ENCODE data around the gene ZNF791. TPM values are rescaled to one million over a fixed set of nuclear protein-coding genes. Genes with fewer than 3 reads are reported as not detected.

Gene ZNF791
- total and polyA plus RNA-seq, 2 donors (not counting 1 experiment from before 2014, with no cell fraction given) = 11.4 to 12.2 TPM

- Histone ChIP-seq H3K9ac (ENCODE audit: insufficient read depth, low read length) (no peak overlapping the region), H3K27me3 (ENCODE audit: control insufficient read depth, insufficient read depth, low read length) (no peaks in the 10 kb centered on the region), H4K20me1 (ENCODE audit: control insufficient read depth, extremely low read depth, insufficient read depth, low read length) (no peaks in the 10 kb centered on the region), H3K4me3 (replicated peaks in 1 of 4; ENCODE audit: control extremely low read depth in 1 of 4, insufficient read depth in 1 of 4, low read depth in 3 of 4, low read length in 4 of 4) (no peak overlapping the region), H3K4me2 (ENCODE audit: extremely low read depth, insufficient read depth, low read length) (no peak overlapping the region), H2AFZ (ENCODE audit: low read length) (no peak overlapping the region), H3K36me3 (ENCODE audit: control insufficient read depth, insufficient read depth, low read length) (peaks cover 13% of the 10 kb centered on the region), H3K79me2 (ENCODE audit: control insufficient read depth, insufficient read depth, low read length) (peaks cover 2% of the 10 kb centered on the region), H3K27ac (ENCODE audit: insufficient read depth, low read length) (no peak overlapping the region), H3K4me1 (ENCODE audit: control insufficient read depth, extremely low read depth, insufficient read depth, low read length) (no peaks in the 10 kb centered on the region), H3K9me3 (ENCODE audit: control insufficient read depth, insufficient read depth, low read depth, low read length) (peaks cover 6% of the 10 kb centered on the region)
- DNase-seq (ENCODE audit: low read depth in 2 of 2) = no peak
- TF ChIP-seq EZH2 (IDR thresholded peaks at IDR 0.05; ENCODE audit: low read length, missing control alignments) (no peak), CTCF (conservative IDR thresholded peaks at IDR 0.05 in 1 of 2, IDR thresholded peaks at IDR 0.05 in 1 of 2; ENCODE audit: low read depth in 1 of 2, low read length in 2 of 2) (no peak)
Measured at GRCh38 chr19:12626958-12627357, 16.2 kb downstream of the ZNF791 start.

GRCh38 chr19:12628040-12629022 lies 17.6 kb downstream of the ZNF791 start:
- no peak overlapping the region for H3K27ac ChIP-seq (ENCODE audit: insufficient read depth, low read length)
- no peak for TF ChIP-seq CTCF (conservative IDR thresholded peaks at IDR 0.05 in 1 of 2, IDR thresholded peaks at IDR 0.05 in 1 of 2; ENCODE audit: low read depth in 1 of 2, low read length in 2 of 2)
- peaks cover 2% of the 10 kb centered on the region for H3K79me2 ChIP-seq (ENCODE audit: control insufficient read depth, insufficient read depth, low read length)
- no peak overlapping the region for H3K9ac ChIP-seq (ENCODE audit: insufficient read depth, low read length)
- peaks cover 13% of the 10 kb centered on the region for H3K36me3 ChIP-seq (ENCODE audit: control insufficient read depth, insufficient read depth, low read length)
- no peaks in the 10 kb centered on the region for H4K20me1 ChIP-seq (ENCODE audit: control insufficient read depth, extremely low read depth, insufficient read depth, low read length)
- H3K27me3 ChIP-seq (ENCODE audit: control insufficient read depth, insufficient read depth, low read length) = no peaks in the 10 kb centered on the region
- peaks cover 6% of the 10 kb centered on the region for H3K9me3 ChIP-seq (ENCODE audit: control insufficient read depth, insufficient read depth, low read depth, low read length)
- no peak overlapping the region for H3K4me2 ChIP-seq (ENCODE audit: extremely low read depth, insufficient read depth, low read length)
- H2AFZ ChIP-seq (ENCODE audit: low read length) = no peak overlapping the region
- no peak overlapping the region for H3K4me3 ChIP-seq (replicated peaks in 1 of 4; ENCODE audit: control extremely low read depth in 1 of 4, insufficient read depth in 1 of 4, low read depth in 3 of 4, low read length in 4 of 4)
- DNase-seq (ENCODE audit: low read depth in 2 of 2) = peak; percentile 40 to 49
- no peaks in the 10 kb centered on the region for H3K4me1 ChIP-seq (ENCODE audit: control insufficient read depth, extremely low read depth, insufficient read depth, low read length)

GRCh38 chr19:12629215-12629614 lies 18.5 kb downstream of the ZNF791 start:
- no peak overlapping the region for H2AFZ ChIP-seq (ENCODE audit: low read length)
- DNase-seq (ENCODE audit: low read depth in 2 of 2) = no peak
- no peaks in the 10 kb centered on the region for H3K79me2 ChIP-seq (ENCODE audit: control insufficient read depth, insufficient read depth, low read length)
- H3K27ac ChIP-seq (ENCODE audit: insufficient read depth, low read length) = no peak overlapping the region
- TF ChIP-seq CTCF (conservative IDR thresholded peaks at IDR 0.05 in 1 of 2, IDR thresholded peaks at IDR 0.05 in 1 of 2; ENCODE audit: low read depth in 1 of 2, low read length in 2 of 2) = no peak
- TF ChIP-seq EZH2 (IDR thresholded peaks at IDR 0.05; ENCODE audit: low read length, missing control alignments) = no peak
- peaks cover 13% of the 10 kb centered on the region for H3K36me3 ChIP-seq (ENCODE audit: control insufficient read depth, insufficient read depth, low read length)
- H3K9ac ChIP-seq (ENCODE audit: insufficient read depth, low read length) = no peak overlapping the region
- no peaks in the 10 kb centered on the region for H4K20me1 ChIP-seq (ENCODE audit: control insufficient read depth, extremely low read depth, insufficient read depth, low read length)
- no peaks in the 10 kb centered on the region for H3K27me3 ChIP-seq (ENCODE audit: control insufficient read depth, insufficient read depth, low read length)
- peaks cover 6% of the 10 kb centered on the region for H3K9me3 ChIP-seq (ENCODE audit: control insufficient read depth, insufficient read depth, low read depth, low read length)
- no peaks in the 10 kb centered on the region for H3K4me1 ChIP-seq (ENCODE audit: control insufficient read depth, extremely low read depth, insufficient read depth, low read length)
- no peak overlapping the region for H3K4me3 ChIP-seq (replicated peaks in 1 of 4; ENCODE audit: control extremely low read depth in 1 of 4, insufficient read depth in 1 of 4, low read depth in 3 of 4, low read length in 4 of 4)
- no peak overlapping the region for H3K4me2 ChIP-seq (ENCODE audit: extremely low read depth, insufficient read depth, low read length)
